CD1c-positive myeloid dendritic cell (primary cell): ENCODE data around the gene CASP2.
"Not testable (repeated sequence)": the region's sequence is repeated elsewhere in the genome, so short reads cannot be mapped to it uniquely, and the experiment has no call there.

ENCODE experiments used
- DNase-seq: peaks from one replicate; pipeline ENCODE4 v3.0.0-alpha.2; 2016; ENCODE audit errors: extremely low spot score

Gene CASP2

GRCh38 chr7:143264196-143264568 is 24.0 kb upstream of the CASP2 start:
- not testable (repeated sequence) for DNase-seq

DNA sequence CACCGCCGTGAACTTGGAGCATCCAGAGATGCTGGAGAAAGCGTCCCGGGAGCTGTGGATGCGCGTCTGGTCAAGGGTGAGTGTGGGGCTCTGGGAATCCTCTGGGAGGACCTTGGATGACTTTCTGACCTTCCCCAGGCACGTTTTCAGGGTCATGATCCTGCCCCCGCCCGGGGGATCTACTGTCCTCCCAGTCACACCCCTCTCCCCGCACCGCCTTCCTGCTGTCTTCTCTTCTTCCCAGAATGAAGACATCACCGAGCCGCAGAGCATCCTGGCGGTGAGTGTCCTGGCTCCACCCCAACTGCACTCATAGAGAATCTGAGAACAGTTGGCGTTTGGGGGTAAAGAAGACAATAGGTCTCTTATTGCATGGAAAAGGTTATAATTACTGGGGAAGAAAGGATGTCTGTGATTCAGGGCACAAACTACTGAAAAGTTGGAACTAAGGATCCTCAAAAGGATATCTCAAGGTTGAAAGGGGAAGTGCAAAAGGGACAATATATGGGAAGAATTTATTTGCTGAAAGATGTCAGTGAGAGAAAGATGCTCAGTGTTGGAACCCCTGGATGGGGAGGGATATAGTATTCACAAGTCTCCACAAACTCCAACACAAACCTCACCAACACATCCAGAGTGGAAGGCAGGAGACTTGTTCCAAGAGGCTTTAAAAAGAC is 23.0 kb upstream of the CASP2 start:
- DNase-seq, result no peak

DNA sequence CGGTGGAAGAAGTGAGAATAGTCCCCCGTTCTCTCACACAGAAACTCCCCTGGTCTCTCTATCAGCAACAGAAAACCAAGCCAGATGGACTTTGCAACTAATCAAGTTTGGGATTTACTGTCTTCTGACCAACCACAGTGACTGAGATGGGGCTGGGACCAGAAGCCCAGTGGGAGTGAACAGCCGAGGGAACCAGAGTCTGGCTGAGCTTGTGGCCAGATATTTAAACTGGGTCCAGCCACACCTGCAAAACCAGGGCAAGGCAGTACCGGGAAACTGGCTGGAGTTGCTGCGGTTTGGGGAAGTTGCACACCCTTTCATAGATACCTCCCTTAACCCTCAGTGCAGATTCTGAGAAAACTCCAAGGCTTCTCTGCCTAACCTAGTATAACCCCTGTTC is 18.9 kb upstream of the CASP2 start:
- no peak for DNase-seq

GRCh38 chr7:143271240-143271639 is 16.9 kb upstream of the CASP2 start:
- no peak for DNase-seq

DNA sequence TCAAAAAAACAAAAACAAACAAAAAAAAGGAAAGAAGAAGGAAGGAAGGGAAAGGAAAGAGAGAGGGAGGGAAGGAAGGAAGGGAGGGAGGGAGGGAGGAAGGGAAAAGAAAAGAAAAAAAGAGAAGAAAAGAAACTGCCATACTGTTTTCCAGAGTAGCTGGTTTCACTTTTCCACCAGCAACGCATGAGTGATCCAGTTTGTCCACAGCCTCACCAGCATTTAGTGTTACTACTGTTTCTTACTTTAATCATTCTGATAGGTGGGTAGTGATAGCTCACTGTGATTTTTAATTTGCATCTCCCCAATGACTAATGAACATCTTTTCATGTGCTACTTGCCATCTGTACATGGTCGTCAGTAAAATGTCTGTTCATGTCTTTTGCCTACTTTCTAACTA is 15.3 kb upstream of the CASP2 start:
- DNase-seq, result no peak

GRCh38 chr7:143279186-143280098 is 8.7 kb upstream of the CASP2 start:
- no peak for DNase-seq

GRCh38 chr7:143280160-143280559 is 8.0 kb upstream of the CASP2 start:
- DNase-seq, result no peak

DNA sequence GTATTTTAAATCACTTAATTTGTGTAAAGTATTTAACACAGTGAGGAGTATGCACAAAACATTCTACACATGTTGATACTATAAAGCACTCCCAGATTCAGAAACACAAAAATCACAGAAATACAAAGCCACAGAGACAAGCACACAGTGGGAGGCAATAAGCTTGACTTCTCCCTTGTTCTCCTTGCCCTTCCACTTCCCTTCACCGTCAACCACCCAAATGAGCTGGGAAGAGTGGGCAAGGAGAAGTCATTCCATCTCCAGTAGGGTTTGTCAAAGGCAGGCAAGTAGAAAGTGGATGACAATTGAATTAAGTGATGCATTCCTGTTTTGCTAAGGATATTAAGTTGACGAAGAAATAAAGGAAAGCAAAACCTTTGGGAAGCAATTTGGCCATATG is 7.6 kb upstream of the CASP2 start:
- DNase-seq, result peak; percentile 50

- DNase-seq, result no peak
Observed at GRCh38 chr7:143281529-143281928, 6.6 kb upstream of the CASP2 start.

GRCh38 chr7:143282124-143282523 is 6.0 kb upstream of the CASP2 start:
- DNase-seq, result no peak

DNA sequence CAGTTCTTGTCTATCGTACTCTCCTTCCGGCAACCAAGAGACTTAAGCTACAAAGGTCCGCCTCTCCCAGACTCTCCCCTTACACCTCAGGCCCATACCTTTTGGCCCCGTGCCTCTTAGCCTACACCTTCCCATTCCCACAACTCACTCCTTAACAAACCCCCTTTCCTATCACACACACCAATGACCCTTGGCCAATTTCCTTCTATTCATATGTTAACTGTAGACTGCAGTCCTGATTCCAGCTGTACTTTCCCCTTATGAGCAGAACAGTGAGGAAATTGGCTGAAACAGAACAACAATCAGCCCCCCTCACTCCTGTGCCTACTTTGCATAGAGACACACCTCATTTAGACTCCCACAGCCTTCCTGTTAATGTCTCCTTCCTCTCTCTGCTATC is 4.8 kb upstream of the CASP2 start:
- no peak for DNase-seq

DNA sequence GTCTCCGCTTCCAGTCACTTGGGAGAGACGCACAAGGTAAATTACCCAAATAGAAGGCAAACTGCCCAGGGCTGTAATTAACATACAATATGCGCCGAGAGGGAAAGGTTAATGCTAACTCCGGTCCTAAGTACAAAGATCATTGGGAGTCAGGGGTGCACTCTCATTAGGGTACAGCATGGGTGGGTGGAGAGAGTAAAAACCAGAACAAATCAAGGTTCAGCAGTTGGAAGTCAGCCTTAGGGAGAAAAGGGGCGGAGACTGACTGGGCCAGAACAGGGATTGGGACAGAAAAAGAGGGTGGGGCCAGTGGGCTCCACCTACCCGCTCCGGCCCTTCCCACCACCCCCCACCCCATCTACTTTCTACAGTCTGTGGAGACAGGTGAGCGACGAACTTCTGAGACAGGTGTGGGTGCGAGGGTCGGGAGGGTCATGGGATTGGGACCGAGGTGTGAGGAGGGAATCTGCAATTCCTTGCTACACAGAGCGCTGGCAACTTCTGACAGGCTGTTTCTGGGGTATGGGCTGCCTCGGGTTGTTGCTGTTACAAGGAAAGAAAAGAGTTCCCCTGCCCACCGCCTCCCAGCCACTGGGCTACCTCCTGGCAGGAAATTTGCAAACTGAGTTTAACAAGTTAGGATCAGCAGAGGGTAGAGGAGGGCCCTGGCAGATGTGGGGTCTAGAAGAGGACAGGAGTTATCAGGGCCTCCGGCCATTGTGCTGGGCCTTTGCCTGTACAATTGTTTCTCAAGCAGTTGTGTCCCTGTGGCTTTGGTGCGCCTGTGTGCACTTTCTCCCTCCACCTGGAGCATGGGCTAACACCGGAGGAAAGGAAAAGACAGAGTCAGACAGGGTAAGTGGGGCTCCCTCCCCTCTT is 3.3 kb upstream of the CASP2 start, which contains the start of gene TMEM139:
TSS of gene TMEM139 (plus strand) at position 368 of the 879 bp plus-strand sequence. CDS start 1,000 bp downstream, outside the sequence.
- DNase-seq, result no peak

DNA sequence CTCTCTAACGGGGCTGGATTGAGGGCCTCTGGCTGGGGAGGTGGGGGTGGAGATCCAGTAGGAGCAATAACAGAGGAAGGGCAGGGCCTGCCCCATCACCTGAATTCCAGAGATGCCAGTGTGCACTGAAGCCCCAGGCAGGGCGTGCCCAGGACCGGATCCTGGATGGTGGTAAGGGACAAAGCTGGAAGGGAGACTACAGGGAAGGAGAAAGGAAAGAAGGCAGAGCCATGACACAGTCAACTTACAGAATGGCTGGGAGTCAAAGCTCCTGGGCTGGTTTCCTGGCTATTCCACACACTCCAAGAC is 2.7 kb upstream of the CASP2 start:
- DNase-seq, result no peak

DNA sequence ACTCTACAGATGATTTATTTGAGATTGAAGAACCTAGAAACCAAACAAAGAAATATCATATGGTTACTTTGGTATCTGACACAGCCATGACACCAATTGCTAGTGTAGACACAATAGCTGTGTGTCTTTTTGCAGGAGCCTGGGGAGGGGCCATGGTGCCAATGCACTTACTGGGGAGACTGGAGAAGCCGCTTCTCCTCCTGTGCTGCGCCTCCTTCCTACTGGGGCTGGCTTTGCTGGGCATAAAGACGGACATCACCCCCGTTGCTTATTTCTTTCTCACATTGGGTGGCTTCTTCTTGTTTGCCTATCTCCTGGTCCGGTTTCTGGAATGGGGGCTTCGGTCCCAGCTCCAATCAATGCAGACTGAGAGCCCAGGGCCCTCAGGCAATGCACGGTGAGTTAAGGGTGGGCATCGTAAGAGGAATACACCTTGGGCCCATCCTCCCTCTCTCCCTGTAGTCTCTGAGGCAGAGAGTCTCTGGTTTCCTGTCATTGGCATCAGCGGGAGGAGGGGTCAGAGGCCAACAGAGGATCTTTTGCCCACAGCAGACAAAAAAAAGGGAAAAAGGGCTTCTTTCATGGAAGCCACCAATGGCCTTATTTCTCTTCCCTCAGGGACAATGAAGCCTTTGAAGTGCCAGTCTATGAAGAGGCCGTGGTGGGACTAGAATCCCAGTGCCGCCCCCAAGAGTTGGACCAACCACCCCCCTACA is 2.2 kb upstream of the CASP2 start:
- DNase-seq, result no peak

- no peak for DNase-seq
Observed at GRCh38 chr7:143286522-143286890, 1.6 kb upstream of the CASP2 start.

DNA sequence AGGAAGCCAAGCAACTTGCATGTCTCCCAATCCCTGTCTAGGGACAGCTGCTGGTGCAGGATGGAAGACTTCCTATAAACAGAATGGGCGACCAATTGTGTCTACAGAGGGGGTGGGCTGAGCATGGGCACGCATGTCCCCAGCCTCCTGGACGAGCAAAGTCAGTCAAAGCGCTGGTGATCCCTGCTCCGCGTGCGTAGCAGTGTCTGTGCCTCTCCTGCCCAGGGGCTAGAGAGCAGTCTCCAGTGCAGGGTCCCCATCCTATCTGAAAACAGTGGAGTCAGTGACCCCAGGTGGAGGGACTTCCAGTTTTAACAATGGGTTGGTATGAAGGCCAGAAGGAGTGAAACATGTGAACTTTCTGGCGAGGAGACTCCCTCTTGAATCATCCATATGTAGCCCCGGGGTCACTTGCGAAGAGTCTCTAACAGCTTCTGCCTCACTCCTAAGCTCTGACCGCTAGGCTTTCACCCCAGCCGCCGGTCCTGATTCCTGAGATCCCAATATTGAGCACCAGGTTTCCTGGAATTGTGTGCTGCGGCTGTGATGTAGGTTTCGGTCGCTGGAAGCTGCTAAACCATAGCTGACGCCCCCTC is 714 bp upstream of the CASP2 start:
- DNase-seq, result no peak

DNA sequence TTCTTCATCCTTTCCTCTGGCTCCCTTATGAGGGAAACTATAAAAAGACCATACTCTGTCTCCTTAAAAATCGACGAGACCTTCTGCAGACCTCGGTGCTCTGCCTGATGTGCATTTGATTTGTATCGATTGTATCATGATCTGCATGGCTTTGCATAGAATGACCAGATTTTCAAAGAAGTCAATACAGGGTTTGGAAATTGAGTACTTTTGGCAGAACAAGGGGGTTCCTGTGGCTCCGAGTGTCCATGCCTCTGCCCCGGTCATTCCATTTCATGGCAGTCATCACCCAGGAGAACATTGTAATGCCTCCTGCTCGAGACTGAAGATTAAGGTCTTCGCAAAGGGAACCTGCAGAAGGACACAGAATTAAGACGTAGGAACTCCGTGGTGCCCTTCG is 685 bp downstream of the CASP2 start:
- peak; percentile 20 for DNase-seq

- DNase-seq, result peak; percentile 62
Observed at GRCh38 chr7:143289421-143289820, 1.3 kb downstream of the CASP2 start.

GRCh38 chr7:143289888-143290287 is 1.7 kb downstream of the CASP2 start:
- DNase-seq, result not testable (repeated sequence)

DNA sequence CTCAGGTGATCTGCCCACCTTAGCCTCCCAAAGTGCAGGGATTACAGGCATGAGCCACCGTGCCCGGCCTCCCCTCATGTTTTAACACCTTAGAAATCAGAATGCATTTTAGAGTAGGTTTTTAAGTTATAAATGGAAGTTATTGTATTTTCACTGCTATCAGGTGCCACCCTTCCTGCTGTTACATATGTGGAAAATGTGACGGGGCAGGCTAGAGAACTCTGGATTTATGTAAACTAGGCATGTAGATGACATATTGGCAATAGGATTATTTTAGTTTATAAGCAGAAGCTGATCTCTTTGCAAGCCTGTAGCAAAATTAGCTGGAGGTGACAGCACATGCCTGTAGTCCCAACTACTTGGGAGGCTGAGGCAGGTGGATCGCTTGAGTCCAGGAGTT is 2.1 kb downstream of the CASP2 start:
- no peak for DNase-seq

- no peak for DNase-seq
Observed at GRCh38 chr7:143292876-143293275, 4.7 kb downstream of the CASP2 start.
